HCT116 (cell line): ENCODE measurements around the gene HEATR5A. TPM values are rescaled to one million over a fixed set of nuclear protein-coding genes. Genes with fewer than 3 reads are reported as not detected.
"Not testable (repeated sequence)": the region's sequence is repeated elsewhere in the genome, so short reads cannot be mapped to it uniquely, and the experiment has no call there.

Source experiments
- ATAC-seq: fragments of 200-7000 bp; cut with Tn5 transposase; 2 replicates; pipeline ENCODE4 v1.9.1; 2020; ENCODE audit warnings: mild to moderate bottlenecking, moderate library complexity
- BruUV-seq: library from RNA; stranded (reverse); fragments of 400-500 nt; replicated peaks from 2 replicates; lab custom pipeline; 2021; lab: Mats Ljungman, UMichigan
- CTCF ChIA-PET: fragments of 300-600 bp; sonication (Branson Sonifier 250); formaldehyde crosslinking; loops from one replicate; lab custom pipeline; 2021; ENCODE audit warnings: antibody characterized with exemption; lab: Charles Lee
- POLR2A ChIA-PET: fragments of 300-600, 350-600 bp; sonication (Branson Sonifier 250); formaldehyde crosslinking; loops from one replicate; lab custom pipeline; 2021; ENCODE audit warnings: antibody characterized with exemption; lab: Charles Lee
- RAD21 ChIA-PET, 2 experiments: fragments of 300-600 bp; sonication (Branson Sonifier 250); formaldehyde crosslinking; loops; one replicate each; lab custom pipeline; 2023; ENCODE audit warnings: low total read pairs in 2 of 2; ENCODE audit not compliant: uncharacterized antibody in 2 of 2, unreplicated experiment in 2 of 2, low non-redundant PET in 1 of 2; lab: Charles Lee
- DNase-seq: peaks from one replicate; pipeline ENCODE4 v3.0.0-alpha.2; 2010; ENCODE audit warnings: low read depth, low spot score
- H2AFZ ChIP-seq: fragments of 200-600 bp; shearing (Covaris generic), sonication (generic); 2 replicates; pipeline ENCODE4 v1.6.1; 2017; ENCODE audit warnings: low read depth, mixed run types, mixed read lengths, antibody characterized with exemption, low read length; ENCODE audit not compliant: poor library complexity, severe bottlenecking
- H3K27ac ChIP-seq: 2 replicates; pipeline ENCODE4 v1.5.1; 2012; ENCODE audit warnings: low read depth, low read length
- H3K27me3 ChIP-seq: fragments of 200-600 bp; sonication (generic); 2 replicates; pipeline ENCODE4 v1.6.1; 2016; ENCODE audit warnings: mixed run types, low read length, mixed read lengths; ENCODE audit not compliant: insufficient read depth
- H3K36me3 ChIP-seq, 2 experiments: fragments of 200-500 bp in 1 of 2; fragments of 200-600 bp in 1 of 2; sonication (Bioruptor generic) in 1 of 2; sonication (generic) in 1 of 2; 2 replicates each; pipeline versions ENCODE4 v1.5.1 to v1.6.1; 2014 to 2016; ENCODE audit warnings: low read length in 2 of 2, inconsistent platforms in 1 of 2, mixed read lengths in 1 of 2, mixed run types in 1 of 2; ENCODE audit not compliant: insufficient read depth in 2 of 2, control insufficient read depth in 1 of 2
- H3K4me1 ChIP-seq, 2 experiments: fragments of 200-600 bp in 1 of 2; sonication (generic) in 1 of 2; 2 replicates each; pipeline versions ENCODE4 v1.5.1 to v1.6.1; 2012 to 2017; ENCODE audit warnings: low read length in 2 of 2, inconsistent platforms in 1 of 2, mild to moderate bottlenecking in 1 of 2, mixed read lengths in 1 of 2, mixed run types in 1 of 2, moderate library complexity in 1 of 2; ENCODE audit not compliant: insufficient read depth in 2 of 2, control insufficient read depth in 1 of 2
- H3K4me2 ChIP-seq: fragments of 200-600 bp; sonication (generic); 2 replicates; pipeline ENCODE4 v1.6.1; 2017; ENCODE audit warnings: mixed run types, low read length, mixed read lengths
- H3K4me3 ChIP-seq, 2 experiments: fragments of 200-600 bp in 1 of 2; sonication (generic) in 1 of 2; replicated peaks in 1 of 2; 2 replicates each; pipeline ENCODE4 v1.5.1; 2011 to 2016; ENCODE audit warnings: low read length in 2 of 2, control low read depth in 1 of 2, low read depth in 1 of 2, mild to moderate bottlenecking in 1 of 2, mixed read lengths in 1 of 2, mixed run types in 1 of 2
- H3K79me2 ChIP-seq: fragments of 200-600 bp; sonication (generic); 2 replicates; pipeline ENCODE4 v1.6.1; 2017; ENCODE audit warnings: mild to moderate bottlenecking, mixed run types, low read length, moderate library complexity, mixed read lengths; ENCODE audit not compliant: insufficient read depth
- H3K9ac ChIP-seq: fragments of 200-600 bp; sonication (generic); 2 replicates; pipeline ENCODE4 v1.6.1; 2016; ENCODE audit warnings: low read length, mixed read lengths
- H3K9me2 ChIP-seq: fragments of 200-600 bp; sonication (generic), shearing (Covaris generic); 2 replicates; pipeline ENCODE4 v1.6.1; 2017; ENCODE audit warnings: mixed run types, mild to moderate bottlenecking, moderate library complexity; ENCODE audit not compliant: insufficient read depth
- H3K9me3 ChIP-seq, 2 experiments: fragments of 200-500 bp in 1 of 2; fragments of 200-600 bp in 1 of 2; sonication (Bioruptor generic) in 1 of 2; sonication (generic) in 1 of 2; 2 replicates each; pipeline ENCODE4 v1.6.1; 2014 to 2017; ENCODE audit warnings: low read length in 2 of 2, mixed read lengths in 2 of 2, inconsistent platforms in 1 of 2, low read depth in 1 of 2, mild to moderate bottlenecking in 1 of 2, mixed run types in 1 of 2, moderate library complexity in 1 of 2; ENCODE audit not compliant: control insufficient read depth in 1 of 2, insufficient read depth in 1 of 2
- H4K20me1 ChIP-seq: fragments of 200-600 bp; sonication (generic), shearing (Covaris generic); 2 replicates; pipeline ENCODE4 v1.6.1; 2017; ENCODE audit warnings: mixed run types, mild to moderate bottlenecking, moderate library complexity; ENCODE audit not compliant: insufficient read depth
- EGR1 ChIP-seq: IDR thresholded peaks from 2 replicates; pipeline ENCODE4 v1.6.1; 2012; ENCODE audit warnings: low read depth
- MAX ChIP-seq: IDR thresholded peaks from 2 replicates; pipeline ENCODE4 v1.6.1; 2012
- intact Hi-C: fragments of 100-400 bp; cut with micrococcal nuclease; formaldehyde crosslinking; loops from 2 replicates; pipeline ENCODE4 v1.10.0; 2022
- total RNA-seq: library from RNA; stranded (reverse); gene quantifications from one replicate; pipeline ENCODE4 v1.2.1, GENCODE V29; 2021; ENCODE audit not compliant: unreplicated experiment

The HEATR5A gene
- total RNA-seq, 1 experiment from 2014 or later, result 20.9 TPM

GRCh38 chr14:31243860-31244259 lies 176.5 kb downstream of the HEATR5A start (continued):
- TF ChIP-seq MAX (peak; percentile 94), EGR1 (no peak)

GRCh38 chr14:31242161-31242940 lies 178.0 kb downstream of the HEATR5A start:
- H3K27me3 ChIP-seq, H3K9me3 ChIP-seq, H3K4me3 ChIP-seq, H3K9ac ChIP-seq, ATAC-seq, H4K20me1 ChIP-seq, RAD21 ChIA-PET, H2AFZ ChIP-seq, H3K79me2 ChIP-seq, intact Hi-C loops, DNase-seq, H3K36me3 ChIP-seq, BruUV-seq, H3K9me2 ChIP-seq: not testable (repeated sequence)
- Histone ChIP-seq H3K27ac (peak overlapping the region; percentile 90; the same call in 1 of the 2 replicates), H3K4me2 (0 out of 2 replicates have a peak overlapping the region, but pooled peaks have one; percentile 0), H3K4me1 (peaks cover 16 to 41% of the 10 kb centered on the region in 2 experiments)
- ChIA-PET CTCF (interaction anchor here (1.3 kb wide), 1 partner anchor 34 kb away, joined by 3 read pairs; the partner anchor contains the start of gene HECTD1), POLR2A (interaction anchor here (1.3 kb wide), 2 partner anchors 11 to 13 kb away, joined by 4 to 5 read pairs; no protein-coding TSS in a partner anchor)

Other genes starting within 250 kb of the HEATR5A start
- gene HECTD1, start 212.8 kb downstream of the HEATR5A start, total RNA-seq, result 160 TPM
- 24.6 TPM for gene DTD2, start 37.0 kb upstream of the HEATR5A start, total RNA-seq
- not detected for gene GPR33, start 67.5 kb upstream of the HEATR5A start, total RNA-seq
- gene NUBPL, start 140.9 kb upstream of the HEATR5A start, total RNA-seq, result 11.3 TPM